CD14-positive monocyte (primary cell): ENCODE data around the gene NUDCD3. TPM values are rescaled to one million over a fixed set of nuclear protein-coding genes. Genes with fewer than 3 reads are reported as not detected.

Experiments
- DNase-seq, 3 donors: peaks; one replicate each; pipeline ENCODE4 v3.0.0-alpha.2; 2011 to 2022
- H2AFZ ChIP-seq: 2 replicates; pipeline ENCODE4 v1.6.0; 2012; ENCODE audit warnings: mild to moderate bottlenecking, low read depth, low read length, inconsistent platforms; ENCODE audit not compliant: insufficient read depth, poor library complexity, severe bottlenecking
- H3K27ac ChIP-seq, 2 donors: 1 replicate in 1 of 2; 2 replicates in 1 of 2; pipeline ENCODE4 v1.5.1; 2012 to 2013; ENCODE audit warnings: low read length in 2 of 2, control low read depth in 1 of 2, inconsistent platforms in 1 of 2, low read depth in 1 of 2, mild to moderate bottlenecking in 1 of 2
- H3K27me3 ChIP-seq, 2 donors: one replicate each; pipeline versions ENCODE4 v1.6.0 to v1.6.1; 2011 to 2013; ENCODE audit warnings: low read length in 2 of 2; ENCODE audit not compliant: control insufficient read depth in 2 of 2, insufficient read depth in 2 of 2
- H3K36me3 ChIP-seq, 2 donors: replicated peaks in 1 of 2; 1 replicate in 1 of 2; 2 replicates in 1 of 2; pipeline versions ENCODE4 v1.5.1 to v1.6.1; 2012 to 2013; ENCODE audit warnings: low read length in 2 of 2, control low read depth in 1 of 2, inconsistent platforms in 1 of 2, mild to moderate bottlenecking in 1 of 2; ENCODE audit not compliant: insufficient read depth in 2 of 2, control insufficient read depth in 1 of 2
- H3K4me1 ChIP-seq, 2 donors: 1 replicate in 1 of 2; 2 replicates in 1 of 2; pipeline versions ENCODE4 v1.5.1 to v1.6.1; 2012 to 2013; ENCODE audit warnings: low read length in 2 of 2, control low read depth in 1 of 2, inconsistent platforms in 1 of 2, mild to moderate bottlenecking in 1 of 2, moderate library complexity in 1 of 2; ENCODE audit not compliant: insufficient read depth in 2 of 2, control insufficient read depth in 1 of 2
- H3K4me2 ChIP-seq: replicated peaks from 2 replicates; pipeline ENCODE3; 2012; ENCODE audit warnings: low read length, moderate library complexity, mild to moderate bottlenecking; ENCODE audit not compliant: poor library complexity, severe bottlenecking; ENCODE audit errors: extremely low read depth
- H3K4me3 ChIP-seq, 3 experiments: fragments of 200-600 bp in 1 of 3; sonication (generic) in 1 of 3; replicated peaks in 1 of 3; 1 replicate in 2 of 3; 2 replicates in 1 of 3; pipeline ENCODE4 v1.5.1; 2011 to 2013; ENCODE audit warnings: low read length in 3 of 3, mild to moderate bottlenecking in 3 of 3, control low read depth in 2 of 3, low read depth in 2 of 3, inconsistent platforms in 1 of 3, moderate library complexity in 1 of 3
- H3K79me2 ChIP-seq: 2 replicates; pipeline ENCODE4 v1.6.0; 2012; ENCODE audit warnings: mild to moderate bottlenecking, control low read depth, inconsistent platforms, low read length, moderate library complexity; ENCODE audit not compliant: insufficient read depth
- H3K9ac ChIP-seq: 2 replicates; pipeline ENCODE4 v1.6.0; 2017; ENCODE audit warnings: low read length, mild to moderate bottlenecking; ENCODE audit not compliant: insufficient read depth, poor library complexity, severe bottlenecking
- H3K9me3 ChIP-seq, 2 donors: replicated peaks in 1 of 2; 1 replicate in 1 of 2; 2 replicates in 1 of 2; pipeline versions ENCODE4 v1.5.1 to v1.6.1; 2012 to 2013; ENCODE audit warnings: low read length in 2 of 2, control low read depth in 1 of 2; ENCODE audit not compliant: control insufficient read depth in 1 of 2, insufficient read depth in 1 of 2
- H4K20me1 ChIP-seq: 2 replicates; pipeline ENCODE4 v1.6.0; 2012; ENCODE audit warnings: mild to moderate bottlenecking, low read length, control low read depth, moderate library complexity; ENCODE audit not compliant: insufficient read depth
- H3K27ac Mint-ChIP-seq, 7 donors: one replicate each; pipeline ENCODE4 v1.8.0; 2020; ENCODE audit warnings: mild to moderate bottlenecking in 7 of 7, mixed read lengths in 7 of 7, moderate library complexity in 6 of 7, inconsistent platforms in 2 of 7
- H3K27me3 Mint-ChIP-seq, 3 donors: one replicate each; pipeline ENCODE4 v1.8.0; 2021 to 2022; ENCODE audit warnings: low read depth in 3 of 3, mild to moderate bottlenecking in 3 of 3, mixed read lengths in 3 of 3, moderate library complexity in 3 of 3, inconsistent platforms in 1 of 3
- H3K36me3 Mint-ChIP-seq, 2 donors: one replicate each; pipeline ENCODE4 v1.8.0; 2020; ENCODE audit warnings: mixed read lengths in 2 of 2, inconsistent platforms in 1 of 2, mild to moderate bottlenecking in 1 of 2
- H3K4me1 Mint-ChIP-seq: one replicate; pipeline ENCODE4 v1.8.0; 2020; ENCODE audit warnings: mild to moderate bottlenecking, mixed read lengths
- H3K4me3 Mint-ChIP-seq, 2 donors: one replicate each; pipeline ENCODE4 v1.8.0; 2020; ENCODE audit warnings: mild to moderate bottlenecking in 2 of 2, mixed read lengths in 2 of 2, moderate library complexity in 1 of 2
- H3K9me3 Mint-ChIP-seq, 7 donors: one replicate each; pipeline ENCODE4 v1.8.0; 2020 to 2022; ENCODE audit warnings: mixed read lengths in 7 of 7, mild to moderate bottlenecking in 6 of 7, moderate library complexity in 6 of 7, inconsistent platforms in 2 of 7
- CTCF ChIP-seq: fragments of 200-600 bp; IDR thresholded peaks from one replicate; pipeline ENCODE4 v1.8.0; 2022; ENCODE audit warnings: antibody characterized with exemption, mild to moderate bottlenecking
- WGBS: methylation state at CpG from one replicate; pipeline ENCODE4 v1.1.5; 2013; ENCODE audit warnings: missing lambda C conversion rate; ENCODE audit not compliant: insufficient coverage; 5-methylcytosine and 5-hydroxymethylcytosine counted together
- intact Hi-C, 2 donors: fragments of 100-400 bp; cut with micrococcal nuclease; formaldehyde crosslinking; loops; one replicate each; pipeline versions ENCODE4 v1.15.0 to v1.15.1; 2023
- polyA plus RNA-seq, 3 donors: library from polyadenylated mRNA; depleted of rRNA in 1 of 3; unstranded in 2 of 3; stranded (reverse) in 1 of 3; fragments of 300-500 nt in 2 of 3; fragments of >200 nt in 1 of 3; fragmentation: Illumina TruSeq in 2 of 3; gene quantifications; 1 replicate in 2 of 3; 2 replicates in 1 of 3; pipeline ENCODE4 v1.2.3, GENCODE V29; 2012 to 2021

NUDCD3 gene
- polyA plus RNA-seq, 3 donors, result 13.6 to 26.5 (median 21.6) TPM

GRCh38 chr7:44388089-44388970 lies 102.1 kb downstream of the NUDCD3 start:
- WGBS, result 98% methylated on average over 14 of the region's 14 CpGs
- Histone ChIP-seq H3K9me3 (no peaks in the 10 kb centered on the region), H3K36me3 (peaks cover 74 to 100% of the 10 kb centered on the region in 2 donors), H2AFZ (no peak overlapping the region), H3K27me3 (no peaks in the 10 kb centered on the region), H3K4me1 (no peaks in the 10 kb centered on the region), H3K4me2 (no peak overlapping the region), H4K20me1 (no peaks in the 10 kb centered on the region), H3K9ac (no peak overlapping the region), H3K79me2 (no peaks in the 10 kb centered on the region), H3K27ac (no peak overlapping the region), H3K4me3 (no peak overlapping the region)
- intact Hi-C loops, result no loop called here
- Mint-ChIP-seq H3K9me3 (no peaks in the 10 kb centered on the region), H3K27me3 (no peaks in the 10 kb centered on the region), H3K4me1 (no peaks in the 10 kb centered on the region), H3K4me3 (no peak overlapping the region), H3K27ac (peak overlapping the region in 1 of 7 donors; percentile 24), H3K36me3 (peaks cover 78 to 88% of the 10 kb centered on the region in 2 donors)
- no peak for DNase-seq
- no peak for TF ChIP-seq CTCF

GRCh38 chr7:44387389-44387788 lies 103.1 kb downstream of the NUDCD3 start:
- Histone ChIP-seq H3K9ac (no peak overlapping the region), H3K27ac (no peak overlapping the region), H3K79me2 (no peaks in the 10 kb centered on the region), H3K4me1 (no peaks in the 10 kb centered on the region), H3K4me2 (no peak overlapping the region), H2AFZ (no peak overlapping the region), H3K27me3 (no peaks in the 10 kb centered on the region), H3K4me3 (no peak overlapping the region), H3K36me3 (peaks cover 73 to 100% of the 10 kb centered on the region in 2 donors), H3K9me3 (no peaks in the 10 kb centered on the region), H4K20me1 (no peaks in the 10 kb centered on the region)
- intact Hi-C loops, result no loop called here
- Mint-ChIP-seq H3K27me3 (no peaks in the 10 kb centered on the region), H3K9me3 (no peaks in the 10 kb centered on the region), H3K27ac (no peak overlapping the region), H3K4me3 (no peak overlapping the region), H3K36me3 (peaks cover 80 to 96% of the 10 kb centered on the region in 2 donors), H3K4me1 (no peaks in the 10 kb centered on the region)
- no peak for TF ChIP-seq CTCF
- no peak for DNase-seq
- WGBS, result 95% methylated on average over 2 of the region's 2 CpGs
